HepG2 (cell line): ENCODE results near the gene SLC10A1. TPM values are rescaled to one million over a fixed set of nuclear protein-coding genes. Genes with fewer than 3 reads are reported as not detected.

Source experiments
- ATF1 ChIP-seq: IDR thresholded peaks from 2 replicates; pipeline ENCODE4 v1.6.1; 2016; ENCODE audit warnings: mild to moderate bottlenecking, control low read depth
- ATF7-NPFF ChIP-seq: sonication (generic); formaldehyde crosslinking; IDR thresholded peaks from 2 replicates; pipeline ENCODE4 v1.8.1; 2023; ENCODE audit warnings: mild to moderate bottlenecking, low read depth, missing genetic modification reagents, moderate library complexity
- ATRX ChIP-seq: sonication (generic); formaldehyde crosslinking; IDR thresholded peaks from 2 replicates; pipeline ENCODE4 v1.4.0; 2020; ENCODE audit warnings: missing genetic modification reagents, borderline replicate concordance
- CEBPG ChIP-seq: IDR thresholded peaks from 2 replicates; pipeline ENCODE4 v1.6.1; 2016
- CHD2 ChIP-seq: IDR thresholded peaks from 2 replicates; pipeline ENCODE4 v1.6.1; 2011; ENCODE audit warnings: low read depth, low read length, improper control_type of control experiment
- CTCF ChIP-seq: sonication (generic); formaldehyde crosslinking; IDR thresholded peaks from 2 replicates; pipeline ENCODE4 v1.5.0; 2020; ENCODE audit warnings: mild to moderate bottlenecking, missing genetic modification reagents, moderate library complexity
- DMAP1 ChIP-seq: IDR thresholded peaks from 2 replicates; pipeline ENCODE4 v1.6.1; 2016
- ELF4 ChIP-seq: sonication (generic); formaldehyde crosslinking; IDR thresholded peaks from 2 replicates; pipeline ENCODE4 v1.5.0; 2020; ENCODE audit warnings: missing genetic modification reagents, mild to moderate bottlenecking, moderate library complexity, borderline replicate concordance
- ELK4 ChIP-seq: sonication (generic); formaldehyde crosslinking; IDR thresholded peaks from 2 replicates; pipeline ENCODE4 v1.9.0; 2021; ENCODE audit warnings: missing genetic modification reagents, borderline replicate concordance
- GATAD2A ChIP-seq: IDR thresholded peaks from 2 replicates; pipeline ENCODE4 v1.6.1; 2016
- HDAC2 ChIP-seq: sonication (generic); formaldehyde crosslinking; IDR thresholded peaks from 2 replicates; pipeline ENCODE4 v1.4.0; 2020; ENCODE audit warnings: missing genetic modification reagents
- HOXA3 ChIP-seq: sonication (generic); formaldehyde crosslinking; IDR thresholded peaks from 2 replicates; pipeline ENCODE4 v1.5.0; 2020; ENCODE audit warnings: missing genetic modification reagents
- KLF13 ChIP-seq: sonication (generic); formaldehyde crosslinking; IDR thresholded peaks from 2 replicates; pipeline ENCODE4 v1.4.0; 2020; ENCODE audit warnings: mild to moderate bottlenecking, missing genetic modification reagents
- MXD4 ChIP-seq: IDR thresholded peaks from 2 replicates; pipeline ENCODE4 v1.6.1; 2016; ENCODE audit warnings: mild to moderate bottlenecking, missing biosample characterization, missing genetic modification reagents
- NR2F6 ChIP-seq, 2 experiments: IDR thresholded peaks; 2 replicates each; pipeline ENCODE4 v1.6.1; 2016; ENCODE audit warnings: antibody characterized with exemption in 1 of 2, mild to moderate bottlenecking in 1 of 2
- PRDM4 ChIP-seq: sonication (generic); formaldehyde crosslinking; IDR thresholded peaks from 2 replicates; pipeline ENCODE4 v1.9.0; 2021; ENCODE audit warnings: missing genetic modification reagents, borderline replicate concordance
- SMC3 ChIP-seq: IDR thresholded peaks from 2 replicates; pipeline ENCODE4 v1.6.1; 2011; ENCODE audit warnings: low read length, improper control_type of control experiment
- SP4 ChIP-seq: sonication (generic); formaldehyde crosslinking; IDR thresholded peaks from 2 replicates; pipeline ENCODE4 v1.8.1; 2023; ENCODE audit warnings: mild to moderate bottlenecking, missing genetic modification reagents
- STAG1 ChIP-seq: sonication (generic); formaldehyde crosslinking; IDR thresholded peaks from 2 replicates; pipeline ENCODE4 v1.4.0; 2020; ENCODE audit warnings: missing genetic modification reagents
- TAF15 ChIP-seq: fragments of 200-400 bp; formaldehyde crosslinking; IDR thresholded peaks from one replicate; pipeline ENCODE4 v1.6.1; 2018; ENCODE audit warnings: mild to moderate bottlenecking, low read depth, low read length; ENCODE audit not compliant: poor library complexity, severe bottlenecking
- YEATS4 ChIP-seq: sonication (generic); formaldehyde crosslinking; IDR thresholded peaks from 2 replicates; pipeline ENCODE4 v1.4.0; 2020; ENCODE audit warnings: missing genetic modification reagents, borderline replicate concordance
- ZBTB25 ChIP-seq: IDR thresholded peaks from 2 replicates; pipeline ENCODE4 v1.6.1; 2018; ENCODE audit warnings: missing genetic modification reagents
- ZNF230 ChIP-seq: sonication (generic); formaldehyde crosslinking; IDR thresholded peaks from 2 replicates; pipeline ENCODE4 v1.4.0; 2020; ENCODE audit warnings: mild to moderate bottlenecking, missing genetic modification reagents
- ZXDC ChIP-seq: sonication (generic); formaldehyde crosslinking; IDR thresholded peaks from 2 replicates; pipeline ENCODE4 v1.5.0; 2020; ENCODE audit warnings: mild to moderate bottlenecking, missing genetic modification reagents
- polyA plus RNA-seq, 8 experiments: library from polyadenylated mRNA; depleted of rRNA in 3 of 8; stranded (reverse) in 7 of 8; unstranded in 1 of 8; fragments of >200 nt; fragmentation: Illumina TruSeq in 4 of 8; extraction: Trizol in 4 of 8; gene quantifications; 2 replicates each; pipeline versions ENCODE4 v1.2.1 to v1.2.3, GENCODE V29; 2011 to 2016; ENCODE audit warnings: low read depth in 4 of 8, missing spikeins in 1 of 8, mixed read lengths in 1 of 8; ENCODE audit not compliant: insufficient read depth in 1 of 8
- total RNA-seq, 5 experiments: library from RNA; depleted of rRNA; stranded (reverse); fragments of >200 nt; fragmentation: Illumina TruSeq; extraction: Trizol; gene quantifications; 2 replicates each; pipeline ENCODE4 v1.2.3, GENCODE V29; 2016; ENCODE audit warnings: low read depth in 1 of 5

Gene SLC10A1
- total and polyA plus RNA-seq, 2 of the 13 experiments (the other 11 are each of a cell fraction or from before 2014, with no cell fraction given): 0.17 TPM; not detected in 1

GRCh38 chr14:69812711-69813110 is 15.7 kb upstream of the SLC10A1 start (continued):
- TF ChIP-seq PRDM4 (CRISPR knock-in tag): no peak
- TF ChIP-seq CEBPG (CRISPR knock-in tag): 0 out of 2 replicates have a peak, but pooled peaks have one; percentile 8
- TF ChIP-seq SP4 (CRISPR knock-in tag): no peak
- no peak for TF ChIP-seq ZNF230 (CRISPR knock-in tag)
- 0 out of 2 replicates have a peak, but pooled peaks have one; percentile 29 for TF ChIP-seq HOXA3 (CRISPR knock-in tag)
- TF ChIP-seq MXD4: no peak
- TF ChIP-seq NR2F6 (IDR thresholded peaks at IDR 0.05): no peak
- TF ChIP-seq NR2F6 (CRISPR knock-in tag; IDR thresholded peaks at IDR 0.05): 0 out of 2 replicates have a peak, but pooled peaks have one; percentile 21
- TF ChIP-seq ZBTB25 (CRISPR knock-in tag): no peak
- TF ChIP-seq ELK4 (CRISPR knock-in tag): no peak
- TF ChIP-seq CTCF (CRISPR knock-in tag): peak; percentile 68
- TF ChIP-seq DMAP1 (CRISPR knock-in tag): no peak
- TF ChIP-seq SMC3: peak; percentile 36; the same call in 1 of the 2 replicates
- peak; percentile 68 for TF ChIP-seq STAG1
- no peak for TF ChIP-seq ATF1
- TF ChIP-seq HDAC2 (CRISPR knock-in tag): peak; percentile 22; the same call in 1 of the 2 replicates
- TF ChIP-seq ELF4 (CRISPR knock-in tag): no peak
- no peak for TF ChIP-seq KLF13
- no peak for TF ChIP-seq ZXDC (CRISPR knock-in tag)
- 0 out of 2 replicates have a peak, but pooled peaks have one; percentile 29 for TF ChIP-seq GATAD2A (CRISPR knock-in tag)
- no peak for TF ChIP-seq CHD2
- no peak for TF ChIP-seq YEATS4 (CRISPR knock-in tag)
- TF ChIP-seq ATF7-NPFF (CRISPR knock-in tag): no peak
- no peak for TF ChIP-seq ATRX (CRISPR knock-in tag)
- TF ChIP-seq TAF15: no peak
